ENCODE results near the gene RENBP.

The RENBP gene

DNA sequence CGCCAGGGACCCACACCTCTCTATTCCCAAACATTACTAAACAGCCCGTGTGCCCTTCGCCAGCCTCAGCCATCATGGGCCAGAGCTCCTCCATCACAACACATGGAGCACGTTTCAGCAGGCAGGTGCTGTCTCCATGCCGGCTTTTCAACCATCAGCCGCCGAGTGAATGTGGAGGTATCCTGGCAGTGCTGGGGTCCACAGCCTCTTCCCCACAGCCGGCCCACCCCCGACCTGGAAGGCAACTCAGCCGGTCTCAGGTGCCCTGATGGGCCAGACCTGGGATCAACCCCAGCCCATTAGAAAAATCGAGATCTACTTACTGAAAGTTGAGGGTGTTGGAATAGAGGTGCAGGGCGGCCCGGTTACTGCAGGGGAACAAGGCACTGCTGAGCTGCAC, 12.7 kb downstream of the RENBP start:
- DNase-seq: no peak

- DNase-seq: no peak
Measured at GRCh38 chrX:153931151-153931550, 13.3 kb downstream of the RENBP start.

DNA sequence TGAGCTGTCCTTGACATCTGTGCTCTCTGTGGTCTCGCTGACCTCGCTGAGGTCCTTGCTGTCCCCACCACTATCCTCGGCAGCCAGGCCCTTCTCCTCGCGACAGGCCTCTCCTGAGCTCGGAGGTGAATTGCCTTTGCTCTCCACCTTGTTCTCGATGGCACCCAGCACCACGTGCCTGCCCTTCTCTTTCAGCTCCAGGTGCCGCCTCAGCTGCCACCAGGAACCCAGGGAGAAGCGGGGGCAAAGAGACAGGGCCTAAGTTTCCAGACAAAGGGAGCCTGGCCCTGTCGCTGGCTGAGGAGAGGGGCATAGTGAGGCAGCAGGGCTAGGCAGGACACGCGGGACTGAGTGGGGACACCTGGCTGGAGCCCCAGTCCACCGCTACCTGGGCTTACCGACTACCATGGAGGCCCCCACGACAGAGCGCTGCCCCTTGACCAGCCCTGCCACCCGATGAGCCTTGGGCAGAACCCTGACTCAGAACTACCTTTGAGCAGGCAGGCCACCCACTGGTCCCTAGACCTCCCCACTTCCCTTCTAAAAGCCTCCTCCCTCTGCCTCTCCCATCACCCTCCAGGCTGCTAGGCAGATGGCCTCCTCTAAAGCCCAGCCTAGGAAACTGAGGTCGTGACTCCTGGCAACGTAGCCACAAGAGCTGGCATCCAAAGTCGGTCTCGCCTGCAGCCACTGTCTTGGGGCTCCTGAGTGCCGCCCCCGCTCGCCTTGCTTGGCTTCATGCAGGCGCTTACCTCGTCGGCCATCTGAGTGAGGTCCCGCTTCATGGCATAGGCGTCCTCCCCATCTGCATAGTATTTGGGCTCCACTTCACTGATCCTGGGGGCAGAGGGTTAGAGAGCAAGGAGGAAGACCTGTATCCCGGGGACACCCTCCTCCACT, 14.2 kb downstream of the RENBP start:
- no peak for DNase-seq

DNA sequence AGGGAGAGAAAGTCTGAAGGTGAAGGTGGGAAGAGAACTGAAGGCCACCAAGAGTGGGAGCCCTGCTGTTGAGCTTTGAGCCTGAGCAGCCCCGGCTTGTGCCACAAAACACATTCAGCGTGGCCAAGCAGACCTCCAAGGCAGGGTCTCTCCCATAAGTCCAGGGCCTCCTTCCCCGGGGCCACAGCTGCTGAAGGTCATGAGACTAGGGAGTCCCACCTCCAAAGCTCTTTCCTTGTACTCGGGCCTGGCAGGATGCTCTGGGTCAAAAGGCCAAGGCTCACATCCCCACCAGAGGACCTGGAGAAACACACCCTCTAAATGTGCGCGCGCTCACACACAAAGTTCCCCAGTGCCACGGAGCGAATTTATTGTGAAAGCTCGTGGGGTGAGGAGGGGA, 14.9 kb downstream of the RENBP start:
- no peak for DNase-seq

GRCh38 chrX:153928846-153929245, 15.6 kb downstream of the RENBP start:
- no peak for DNase-seq

DNA sequence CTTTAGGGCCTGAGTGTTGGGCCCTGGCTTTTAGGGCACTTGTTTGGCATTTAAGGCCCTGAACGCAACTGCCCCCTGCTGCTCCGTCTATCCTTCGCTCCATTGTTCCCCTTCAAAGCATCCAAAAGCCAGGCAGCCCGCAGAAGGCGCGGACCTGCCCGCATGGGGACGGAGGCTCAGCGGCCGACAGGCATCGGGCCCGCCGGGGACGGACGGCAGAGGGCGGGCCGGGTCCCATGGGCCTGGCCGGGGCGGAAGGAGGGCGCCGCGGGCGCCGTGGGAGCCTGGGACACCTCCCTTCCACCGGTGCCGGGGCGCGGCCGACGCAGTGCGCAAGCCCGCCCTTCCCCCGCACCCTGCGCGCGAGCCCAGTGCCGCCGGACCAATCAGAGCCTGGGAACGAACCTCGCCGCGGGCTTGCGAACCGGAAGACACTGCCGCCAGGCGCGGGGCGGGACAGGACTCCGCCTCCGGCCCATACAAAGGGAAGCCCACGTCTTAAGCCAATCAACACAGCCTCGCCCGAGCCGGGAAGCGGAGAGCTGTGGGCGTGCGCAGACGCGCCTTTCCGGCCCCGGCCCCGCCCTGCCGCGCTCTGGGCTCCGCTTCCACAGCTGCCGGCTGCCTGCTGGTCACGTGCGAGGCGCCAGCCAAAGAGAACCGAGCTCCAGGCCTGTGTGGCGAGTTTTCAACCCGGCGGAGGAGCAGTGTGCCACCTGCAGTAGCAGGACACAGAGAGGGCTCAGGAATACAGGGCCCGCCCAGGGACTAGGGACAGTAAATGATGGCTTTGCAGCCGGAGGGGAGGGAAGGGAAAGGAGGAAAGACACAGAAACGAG, 16.3 kb downstream of the RENBP start:
- DNase-seq: peak; percentile 98

DNA sequence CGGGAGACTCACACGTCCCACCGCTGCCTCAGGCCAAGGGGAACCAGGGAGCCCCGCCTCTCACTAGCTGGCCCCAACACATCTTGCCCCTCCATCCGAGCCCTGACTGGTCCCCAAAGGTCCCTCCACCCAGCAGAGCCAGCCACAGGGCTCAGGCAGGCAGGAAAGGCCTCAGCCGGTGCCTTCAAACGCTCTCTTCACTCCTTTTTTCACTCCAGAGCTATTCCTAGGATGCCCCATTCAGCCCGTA, 16.8 kb downstream of the RENBP start:
- DNase-seq: no peak

- peak; percentile 71 for DNase-seq
Measured at GRCh38 chrX:153926858-153927671, 17.4 kb downstream of the RENBP start.

GRCh38 chrX:153926552-153926857, 17.9 kb downstream of the RENBP start:
- no peak for DNase-seq

GRCh38 chrX:153925739-153926551, 18.5 kb downstream of the RENBP start, which contains the start of gene ARHGAP4:
ARHGAP4 (minus strand) TSS chrX:153926264; CDS start chrX:153926202, 62 bp downstream.
- DNase-seq: peak; percentile 52

- no peak for DNase-seq
Measured at GRCh38 chrX:153925387-153925738, 19.1 kb downstream of the RENBP start.

- no peak for DNase-seq
Measured at GRCh38 chrX:153924149-153924861, 20.1 kb downstream of the RENBP start.

DNA sequence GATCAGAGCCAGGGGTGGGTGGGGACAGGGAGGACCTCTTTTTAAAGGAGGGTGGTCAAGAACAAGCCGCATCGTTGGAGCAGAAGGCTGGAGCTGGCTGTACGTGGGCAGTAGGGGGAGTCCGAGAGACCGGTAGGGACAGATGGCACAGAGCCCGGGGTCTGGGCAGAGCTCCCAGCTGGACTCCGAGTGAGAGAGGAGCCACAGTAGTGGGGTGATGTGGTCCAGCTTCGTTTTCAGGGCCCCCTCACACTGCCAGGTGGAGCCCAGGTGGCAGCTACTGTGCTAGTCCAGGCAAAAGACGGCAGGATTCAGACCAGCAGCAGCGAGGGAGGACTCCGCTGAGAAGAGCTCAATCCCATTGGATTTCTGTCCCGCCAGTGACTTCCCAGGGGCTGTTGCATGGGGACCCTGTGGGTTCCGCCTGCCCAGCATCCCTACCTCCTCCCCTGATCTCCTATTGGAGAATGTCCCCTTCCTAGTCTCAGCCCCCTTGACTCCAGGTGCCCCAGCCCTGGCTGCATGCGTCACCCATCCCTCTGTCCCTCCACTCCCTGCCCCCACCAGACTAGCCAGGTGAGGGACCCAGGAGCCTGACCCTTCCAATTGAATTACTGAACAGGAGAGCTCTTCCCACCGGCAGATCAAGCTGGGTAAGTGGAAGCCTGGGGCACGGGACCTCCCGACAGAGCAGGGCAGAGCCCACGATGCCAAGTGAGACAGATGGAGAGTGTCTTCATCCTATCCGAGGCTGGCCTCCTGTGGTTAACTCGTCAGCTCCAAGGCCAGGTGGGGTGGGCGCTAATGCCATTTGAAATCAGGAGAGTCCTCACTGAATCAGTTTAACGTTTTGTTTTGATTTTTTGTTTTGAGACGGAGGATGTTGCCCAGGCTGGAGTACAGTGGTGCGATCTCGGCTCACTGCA, 21.2 kb downstream of the RENBP start:
- DNase-seq: no peak

DNA sequence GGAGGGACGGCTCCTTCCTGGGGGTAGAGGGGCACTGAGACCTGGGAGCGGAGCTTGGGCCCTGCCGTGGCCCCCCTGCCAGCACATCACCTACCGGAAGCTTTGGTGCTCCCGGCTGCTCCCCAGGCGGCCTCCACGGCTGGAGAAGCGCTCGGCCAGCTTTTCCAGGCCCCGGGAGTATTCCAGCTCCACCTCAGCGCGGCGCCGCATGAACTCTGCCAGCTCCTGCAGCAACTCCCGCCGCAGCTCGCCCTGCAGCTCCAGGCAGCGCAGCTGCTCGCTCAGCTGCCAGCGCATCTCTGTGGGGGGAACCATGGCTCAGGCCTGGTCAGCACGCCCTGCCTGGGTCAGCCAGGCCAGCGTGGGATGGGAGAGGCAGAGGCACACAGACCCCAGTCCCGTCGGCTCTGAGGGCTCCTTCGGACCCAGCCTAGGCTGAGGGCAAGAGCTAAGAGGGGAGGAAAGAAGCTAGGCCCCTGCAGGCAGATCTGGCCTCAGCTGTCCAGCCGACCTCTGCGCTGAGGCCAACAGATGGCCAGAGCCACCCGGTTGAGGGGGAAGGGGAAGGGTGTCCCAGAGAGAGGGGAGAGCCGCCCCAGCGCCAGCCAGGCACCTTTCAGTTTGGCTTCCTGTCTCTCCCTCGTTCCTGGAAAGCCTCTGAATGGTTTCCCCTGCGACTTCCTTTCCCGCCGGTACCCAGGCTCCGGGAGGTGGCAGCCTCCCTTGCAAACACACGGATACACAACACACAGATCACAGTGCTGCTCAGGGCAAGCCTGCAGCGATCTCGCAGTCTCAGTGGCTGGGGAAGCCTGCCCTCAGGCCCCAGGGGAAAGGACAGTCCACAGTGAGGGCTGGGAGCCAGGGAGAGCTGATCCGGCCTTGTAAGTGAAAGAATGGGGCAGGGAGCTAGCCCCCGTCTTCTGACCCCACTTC, 22.7 kb downstream of the RENBP start:
- no peak for DNase-seq

DNA sequence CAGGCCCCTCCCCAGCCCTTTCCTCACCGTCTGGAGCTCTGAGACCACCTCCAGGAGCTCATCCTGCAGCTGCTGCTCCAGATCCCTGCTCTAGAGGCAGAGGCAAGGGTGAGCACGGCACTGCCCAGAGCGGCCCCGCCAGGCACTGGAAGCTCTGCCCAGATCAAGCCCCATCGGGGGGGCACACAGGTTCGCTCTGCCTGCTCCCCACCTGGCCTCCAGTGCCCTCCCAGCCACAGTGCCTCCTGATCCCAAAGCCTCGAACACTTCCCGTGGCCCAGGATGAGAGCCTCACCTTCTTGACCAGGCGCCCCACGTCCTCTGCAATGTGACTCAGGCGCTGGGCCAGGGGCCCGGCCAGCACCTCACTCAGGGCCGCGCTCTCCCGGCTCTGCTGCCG, 23.4 kb downstream of the RENBP start:
- DNase-seq: no peak

DNA sequence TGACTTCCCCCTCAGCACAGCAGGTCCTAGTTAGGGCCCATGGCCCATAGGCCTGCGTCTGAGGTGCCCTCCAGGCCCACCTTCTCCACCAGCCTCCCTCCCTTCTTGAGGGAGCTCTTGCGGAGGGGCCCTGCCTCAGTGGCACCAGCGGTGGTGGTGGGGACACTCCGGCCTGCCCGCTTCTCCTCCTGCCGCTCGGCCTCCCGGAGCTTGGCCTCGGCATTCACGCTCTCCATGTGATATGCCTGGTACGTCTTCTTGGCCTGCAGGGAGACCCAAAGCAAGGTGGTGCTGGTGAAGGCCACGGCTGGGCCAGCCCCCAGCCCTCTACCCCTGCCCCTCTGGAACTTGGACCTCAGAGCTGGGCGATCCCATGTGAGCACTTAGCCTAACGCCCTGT, 23.9 kb downstream of the RENBP start:
- no peak for DNase-seq

- DNase-seq: no peak
Measured at GRCh38 chrX:153919281-153919680, 25.2 kb downstream of the RENBP start.

DNA sequence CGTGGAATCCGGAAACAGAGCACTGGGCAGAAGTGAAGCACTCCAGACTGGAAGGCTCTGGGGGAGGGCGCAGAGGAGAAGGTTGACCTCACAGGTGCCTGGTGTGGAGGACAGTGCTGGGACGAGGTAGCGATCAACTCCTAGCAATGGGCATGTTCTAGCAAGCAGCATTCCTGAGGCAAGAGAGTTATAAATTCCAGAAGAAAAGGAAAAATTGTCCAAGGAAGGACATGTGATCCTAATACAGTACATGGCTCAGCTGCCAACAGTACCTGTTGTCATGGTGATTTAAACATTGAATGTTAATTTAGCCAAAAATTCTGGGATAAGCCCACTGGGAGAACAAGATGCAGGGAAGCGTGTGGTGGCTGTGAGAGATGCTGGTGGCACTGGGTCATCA, 26.6 kb downstream of the RENBP start:
- no peak for DNase-seq

GRCh38 chrX:153913701-153914100, 30.7 kb downstream of the RENBP start:
- no peak for DNase-seq

GRCh38 chrX:153913211-153913610, 31.2 kb downstream of the RENBP start:
- DNase-seq: no peak
